GM19099 (cell line): ENCODE measurements around the gene PIP5K1B.

Experiments used
- POLR2A ChIP-seq: IDR thresholded peaks from 3 replicates; pipeline ENCODE4 v1.6.1; 2011; ENCODE audit warnings: low read depth; ENCODE audit not compliant: insufficient read length; ENCODE audit errors: extremely low read depth

PIP5K1B gene

DNA sequence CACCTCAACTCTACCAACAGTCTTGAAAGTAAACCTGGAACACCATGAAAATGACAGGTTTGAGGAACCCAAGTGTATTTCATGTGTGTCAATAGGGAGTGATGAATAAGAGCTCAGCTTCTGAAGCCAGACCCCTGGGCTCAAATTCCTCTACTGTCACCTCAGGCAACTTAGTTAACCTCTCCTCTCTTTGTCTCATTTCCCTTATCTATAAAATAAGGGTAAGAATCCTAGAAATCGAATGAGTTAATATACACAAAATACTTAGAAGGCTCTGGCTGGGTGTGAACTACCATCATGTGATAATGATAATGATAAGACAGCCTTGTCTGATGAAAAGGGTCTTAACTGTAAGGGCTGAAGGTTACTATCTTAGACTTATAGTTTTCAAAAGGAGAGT lies 66.3 kb downstream of the PIP5K1B start:
- TF ChIP-seq POLR2A = no peak

GRCh38 chr9:68775003-68775730 lies 70.1 kb downstream of the PIP5K1B start:
- no peak for TF ChIP-seq POLR2A

DNA sequence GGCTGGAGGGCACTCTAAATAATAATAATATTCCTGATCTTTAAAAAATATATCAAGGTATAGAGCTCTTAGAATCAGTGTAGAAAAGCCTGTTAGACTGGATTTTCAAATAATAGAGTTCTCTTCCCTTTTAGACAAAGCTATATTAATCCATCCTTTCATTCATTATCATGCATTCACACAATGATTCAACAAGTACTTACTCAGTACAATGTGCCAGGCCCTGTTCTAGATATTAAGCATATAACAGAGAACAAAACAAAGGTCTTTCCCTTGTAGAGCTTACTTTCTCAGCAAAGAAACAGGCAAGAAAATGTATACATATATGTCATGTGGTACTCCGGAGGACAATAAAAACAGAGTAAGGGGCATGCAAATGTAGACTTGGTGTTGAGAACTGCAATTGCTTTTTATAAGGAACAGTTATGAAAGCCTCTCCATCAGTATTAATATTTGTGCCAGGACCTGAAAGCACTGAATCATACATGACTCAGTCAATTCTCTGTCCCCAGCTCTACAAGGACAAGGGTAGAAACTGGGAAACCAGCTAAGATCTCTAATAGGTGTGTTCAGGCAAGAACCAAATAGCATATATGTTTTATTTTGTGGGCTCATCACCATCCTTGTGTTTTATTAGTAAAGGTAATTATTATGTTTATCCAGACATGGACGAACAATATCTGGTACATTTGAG lies 72.2 kb downstream of the PIP5K1B start:
- no peak for TF ChIP-seq POLR2A

- TF ChIP-seq POLR2A = no peak
Observed at GRCh38 chr9:68778635-68779034, 73.6 kb downstream of the PIP5K1B start.

DNA sequence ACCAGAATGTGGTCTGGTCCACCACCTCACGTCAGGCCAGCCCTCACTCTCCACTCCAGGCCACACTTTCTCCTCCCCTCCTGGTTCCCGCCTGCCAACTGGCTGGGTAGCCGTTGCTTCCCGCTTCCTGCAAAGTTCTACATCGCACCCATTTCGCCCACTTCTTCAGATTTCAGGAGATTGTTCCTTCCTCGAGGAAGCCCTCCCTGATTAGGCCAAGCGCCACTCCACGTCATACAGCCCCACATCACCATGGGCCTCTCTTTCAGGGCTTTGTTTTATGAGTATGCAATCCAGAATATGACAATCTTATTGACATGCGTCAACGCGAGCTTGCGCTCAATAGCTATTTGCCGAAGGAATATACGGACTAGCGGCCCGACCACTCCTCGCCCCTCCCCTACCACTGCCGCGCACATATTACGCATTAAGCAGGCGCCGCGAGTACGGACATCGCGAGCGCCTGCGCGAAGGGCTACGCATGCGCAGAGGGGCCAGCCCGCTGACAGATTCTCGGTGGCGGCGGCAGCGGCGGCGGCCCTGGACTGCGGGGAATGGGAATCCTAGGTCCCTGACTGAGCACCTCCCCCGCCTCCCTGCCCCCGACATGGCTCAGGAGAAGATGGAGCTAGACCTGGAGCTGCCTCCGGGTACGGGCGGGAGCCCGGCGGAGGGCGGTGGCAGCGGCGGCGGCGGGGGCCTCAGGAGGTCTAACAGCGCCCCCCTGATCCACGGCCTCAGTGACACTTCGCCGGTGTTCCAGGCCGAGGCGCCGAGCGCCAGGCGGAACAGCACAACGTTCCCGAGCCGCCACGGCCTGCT lies 74.7 kb downstream of the PIP5K1B start:
- TF ChIP-seq POLR2A = peak; percentile 80

- no peak for TF ChIP-seq POLR2A
Observed at GRCh38 chr9:68780380-68780712, 75.3 kb downstream of the PIP5K1B start.

GRCh38 chr9:68780720-68781119 lies 75.7 kb downstream of the PIP5K1B start:
- no peak for TF ChIP-seq POLR2A

- TF ChIP-seq POLR2A = no peak
Observed at GRCh38 chr9:68781928-68782327, 76.9 kb downstream of the PIP5K1B start.

GRCh38 chr9:68782546-68782945 lies 77.5 kb downstream of the PIP5K1B start:
- TF ChIP-seq POLR2A = no peak

GRCh38 chr9:68785965-68786364 lies 80.9 kb downstream of the PIP5K1B start:
- TF ChIP-seq POLR2A = no peak

DNA sequence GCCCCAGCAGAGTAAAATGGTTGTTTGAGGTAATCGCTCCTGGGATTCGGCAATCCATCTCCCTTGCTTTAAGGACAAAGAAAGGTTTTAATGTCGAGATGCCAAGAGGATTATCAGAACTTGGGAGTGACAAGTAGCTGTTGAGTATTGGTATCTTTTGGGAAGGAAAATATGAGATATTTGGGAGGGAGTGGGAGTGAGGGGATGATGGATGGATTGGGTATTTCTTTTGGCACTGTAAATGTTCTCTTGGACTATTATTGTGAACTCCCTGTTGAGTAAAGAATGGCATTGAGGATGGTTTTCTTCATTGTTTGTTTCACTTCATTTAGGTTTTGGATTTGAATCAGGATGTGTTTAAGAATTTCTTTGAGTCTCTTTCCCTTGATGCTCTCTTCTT lies 86.1 kb downstream of the PIP5K1B start:
- TF ChIP-seq POLR2A = no peak

DNA sequence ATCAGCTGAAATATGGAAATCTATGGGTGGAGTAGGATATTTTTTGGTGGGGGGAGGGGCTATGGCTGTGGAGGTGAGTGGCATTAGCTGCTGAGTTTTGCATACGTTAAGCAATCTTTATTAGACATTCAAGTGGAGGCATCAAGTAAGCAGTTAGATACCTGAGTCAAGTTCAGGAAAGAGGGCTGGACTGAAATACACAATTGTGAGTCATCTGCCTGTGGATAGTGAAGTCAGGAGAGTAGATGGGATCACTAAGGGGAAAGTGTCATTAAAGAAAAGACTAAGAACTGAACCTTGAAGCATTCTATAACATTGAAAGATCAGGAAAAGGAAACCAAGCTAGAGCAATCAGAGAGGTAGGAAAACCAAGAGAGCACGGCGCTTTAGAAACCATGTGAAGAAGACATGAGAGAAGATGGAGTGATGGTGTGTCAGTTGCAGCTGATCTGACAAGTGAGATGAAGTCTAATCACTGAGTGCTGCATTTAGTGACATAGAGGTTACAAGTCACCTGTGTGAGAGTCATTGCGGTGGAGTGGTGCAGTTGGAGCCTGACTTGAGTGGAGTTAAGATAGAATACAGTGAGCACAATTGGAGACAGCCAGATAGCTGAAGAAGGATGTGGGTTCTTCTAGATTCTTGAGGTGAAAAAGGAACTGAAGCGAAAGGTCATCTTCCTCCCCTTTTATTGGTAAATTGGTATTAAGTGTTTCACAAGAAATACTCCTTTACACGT lies 88.7 kb downstream of the PIP5K1B start:
- TF ChIP-seq POLR2A = no peak

DNA sequence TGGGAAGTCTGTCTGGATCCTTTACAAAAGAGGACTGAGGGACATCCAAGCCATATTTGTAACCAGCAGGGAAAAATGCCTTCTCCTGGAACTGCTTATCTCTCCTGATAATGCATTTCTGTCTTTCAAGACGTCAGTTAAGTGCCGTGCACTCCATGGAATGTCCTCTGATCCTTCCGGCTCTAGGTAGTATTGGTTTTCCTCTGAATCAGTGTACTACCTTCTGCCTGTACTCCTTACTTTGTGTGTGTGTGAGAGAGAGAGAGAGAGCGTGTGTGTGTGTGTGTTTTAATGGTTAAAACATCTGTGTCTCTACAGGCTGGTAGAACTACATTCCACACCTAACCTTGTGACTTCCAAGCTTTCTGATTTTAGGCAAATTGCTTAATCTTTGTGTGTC lies 89.9 kb downstream of the PIP5K1B start:
- no peak for TF ChIP-seq POLR2A

DNA sequence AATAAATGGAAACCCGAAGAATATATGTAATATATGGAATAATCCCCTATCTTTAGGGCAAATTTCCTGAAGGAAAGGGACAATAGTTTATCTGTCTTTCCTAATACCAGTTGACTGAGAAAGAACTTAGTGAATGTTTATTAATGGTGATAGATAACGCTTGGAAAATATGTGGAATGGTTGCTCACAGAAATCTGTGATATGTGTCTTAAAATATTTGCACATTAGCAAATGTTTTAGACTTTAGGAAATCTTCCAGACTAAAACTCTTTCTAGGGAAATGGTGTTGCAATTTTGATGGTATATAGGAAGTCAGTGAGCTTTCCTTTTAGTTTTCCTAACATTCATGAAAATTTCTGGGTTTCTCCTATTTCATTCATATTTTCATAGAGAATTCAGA lies 90.4 kb downstream of the PIP5K1B start:
- no peak for TF ChIP-seq POLR2A

- TF ChIP-seq POLR2A = no peak
Observed at GRCh38 chr9:68797116-68797515, 92.1 kb downstream of the PIP5K1B start.

DNA sequence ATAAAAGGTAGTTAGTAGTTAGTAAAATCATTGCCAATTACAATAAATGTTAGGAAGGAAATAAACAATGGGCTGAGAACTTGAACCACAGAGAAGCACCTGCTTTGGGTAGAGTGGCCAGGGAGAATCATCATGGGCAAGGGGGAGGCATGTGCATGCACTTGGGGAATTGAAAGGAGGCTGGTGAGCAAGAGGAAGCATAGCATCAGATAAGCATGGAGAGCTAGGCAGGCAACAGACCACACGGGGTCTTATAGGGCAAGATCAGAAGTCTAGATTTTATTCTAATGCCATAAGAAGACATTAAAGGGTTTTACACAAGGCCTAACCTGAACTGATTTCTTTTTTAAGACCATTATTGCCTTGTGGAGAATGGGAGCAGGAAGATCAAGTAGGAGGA lies 93.4 kb downstream of the PIP5K1B start:
- TF ChIP-seq POLR2A = no peak

DNA sequence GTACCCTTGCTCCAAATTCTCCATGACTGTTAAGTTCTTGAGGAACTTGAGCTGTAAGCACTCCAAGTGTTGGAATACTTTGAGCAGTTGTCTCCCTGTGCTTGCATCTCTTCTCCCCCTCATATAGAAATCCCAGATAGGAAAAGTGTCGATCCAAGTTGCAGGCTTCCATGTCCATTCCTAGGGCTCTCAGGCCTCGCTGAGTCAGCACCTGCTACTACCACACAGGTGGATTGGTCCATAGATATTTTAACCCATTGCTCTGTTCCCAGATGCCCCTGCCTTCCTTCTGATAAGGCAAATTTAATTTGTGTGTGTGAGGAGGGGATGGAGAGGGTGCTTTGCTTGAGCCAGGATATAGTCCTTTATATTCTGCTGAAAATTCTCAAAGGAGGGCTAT lies 95.8 kb downstream of the PIP5K1B start:
- no peak for TF ChIP-seq POLR2A
